Sigmoid colon (tissue), 7 donors: ENCODE data around the gene LINGO1. TPM values are rescaled to one million over a fixed set of nuclear protein-coding genes. Genes with fewer than 3 reads are reported as not detected.

Source experiments
- DNase-seq: peaks from one replicate; pipeline ENCODE4 v3.0.0-alpha.2; 2019
- H3K27ac ChIP-seq, 4 donors: fragments of 200-600 bp; sonication (generic); one replicate each; pipeline ENCODE4 v1.5.1; 2016 to 2019; ENCODE audit warnings: mild to moderate bottlenecking in 1 of 4
- H3K27me3 ChIP-seq, 3 donors: fragments of 200-600 bp; sonication (generic); one replicate each; pipeline ENCODE4 v1.5.1; 2019; ENCODE audit warnings: mild to moderate bottlenecking in 1 of 3
- H3K36me3 ChIP-seq, 4 donors: fragments of 200-600 bp; sonication (generic); one replicate each; pipeline ENCODE4 v1.5.1; 2016 to 2019
- H3K4me1 ChIP-seq, 4 donors: fragments of 200-600 bp; sonication (generic); one replicate each; pipeline ENCODE4 v1.5.1; 2017 to 2019
- H3K4me3 ChIP-seq, 4 donors: fragments of 200-600 bp; sonication (generic); one replicate each; pipeline ENCODE4 v1.5.1; 2017 to 2019; ENCODE audit warnings: mild to moderate bottlenecking in 2 of 4, moderate library complexity in 1 of 4
- H3K9me3 ChIP-seq, 4 donors: fragments of 200-600 bp in 3 of 4; sonication (generic) in 3 of 4; one replicate each; pipeline versions ENCODE4 v1.5.1 to v1.6.1; 2013 to 2019
- EP300 ChIP-seq, 4 donors: sonication (generic); formaldehyde crosslinking; IDR thresholded peaks; one replicate each; pipeline ENCODE4 v1.6.1; 2017; ENCODE audit warnings: antibody characterized with exemption in 4 of 4
- POLR2A ChIP-seq, 2 donors: fragments of 450-650 bp; IDR thresholded peaks; one replicate each; pipeline ENCODE4 v1.6.1; 2016; ENCODE audit warnings: antibody characterized with exemption in 2 of 2, mild to moderate bottlenecking in 2 of 2, moderate library complexity in 2 of 2
- POLR2AphosphoS5 ChIP-seq, 4 donors: sonication (generic); formaldehyde crosslinking; IDR thresholded peaks; one replicate each; pipeline ENCODE4 v1.6.1; 2017; ENCODE audit warnings: antibody characterized with exemption in 4 of 4
- WGBS, 2 donors: extraction: QIAGEN DNeasy Blood & Tissue Kit; methylation state at CpG; one replicate each; pipeline ENCODE4 v1.1.7; 2013; 5-methylcytosine and 5-hydroxymethylcytosine counted together
- intact Hi-C: fragments of 100-400 bp; cut with DNase I; formaldehyde crosslinking; loops from one replicate; pipeline ENCODE4 v1.15.1; 2023
- polyA plus RNA-seq, 3 donors: library from polyadenylated mRNA; stranded (reverse); fragments of 200-250 nt; gene quantifications; one replicate each; pipeline ENCODE4 v1.2.3, GENCODE V29; 2013
- total RNA-seq, 4 donors: library from RNA; depleted of rRNA; stranded (reverse); fragments of >200 nt; gene quantifications; one replicate each; pipeline ENCODE4 v1.1.0, GENCODE V29; 2016
- TF ChIP-seq, protein P1 (sequence below), 4 experiments: fragments of 450-650 bp in 3 of 4; fragments of 200-600 bp in 1 of 4; IDR thresholded peaks; one replicate each; pipeline ENCODE4 v1.5.1; 2016 to 2019; ENCODE audit warnings: antibody characterized with exemption in 4 of 4, mild to moderate bottlenecking in 3 of 4, moderate library complexity in 2 of 4
- donor health status: healthy with polysubstance abuse.
- donor health status: Bipolar disorder and iron deficiency.
- donor health status: healthy.

The LINGO1 gene
- total and polyA plus RNA-seq, 7 donors, result under 0.01 to 3.9 (median 0.68) TPM

DNA sequence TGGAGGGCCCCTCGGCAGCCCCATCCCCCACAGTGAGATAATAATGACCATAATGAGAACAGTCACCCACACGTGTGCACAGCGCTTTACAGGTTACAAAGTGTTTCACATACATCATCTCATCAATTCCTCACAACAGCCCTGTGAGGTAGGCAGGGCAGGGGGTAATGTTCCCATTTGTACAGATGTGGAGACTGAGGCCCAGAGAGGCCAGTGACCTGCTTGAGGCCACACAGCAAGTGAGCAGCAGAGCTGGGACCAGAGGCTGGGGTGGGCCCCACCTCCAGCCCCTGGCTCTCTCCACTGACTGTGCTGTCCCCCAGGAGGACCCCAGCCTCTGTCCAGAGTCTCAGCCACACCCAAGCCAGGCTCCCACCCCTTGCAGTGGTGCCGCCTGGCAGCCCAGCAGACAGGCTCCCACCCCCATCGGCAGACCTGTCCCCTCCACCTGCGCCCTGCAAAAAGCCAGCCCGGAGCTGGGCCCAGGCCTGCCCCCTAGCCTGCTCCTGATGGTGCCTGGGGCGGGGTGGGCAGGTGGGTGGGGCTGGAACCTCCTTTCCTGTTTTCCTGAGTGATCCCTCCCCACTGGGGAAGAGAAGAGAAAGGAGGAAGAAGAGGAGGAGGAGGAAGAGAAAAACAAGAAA is 19.6 kb downstream of the LINGO1 start:
- Histone ChIP-seq H3K36me3 (no peaks in the 10 kb centered on the region), H3K27ac (no peak overlapping the region), H3K9me3 (no peaks in the 10 kb centered on the region), H3K4me1 (no peaks in the 10 kb centered on the region), H3K4me3 (no peak overlapping the region), H3K27me3 (no peaks in the 10 kb centered on the region)
- DNase-seq, result no peak
- 69 to 80% methylated on average over 8 of the region's 8 CpGs for WGBS, 2 donors
- TF ChIP-seq EP300 (IDR thresholded peaks at IDR 0.05) (no peak), POLR2A (IDR thresholded peaks at IDR 0.05) (no peak), POLR2AphosphoS5 (IDR thresholded peaks at IDR 0.05) (no peak)
- TF ChIP-seq, protein P1, sequence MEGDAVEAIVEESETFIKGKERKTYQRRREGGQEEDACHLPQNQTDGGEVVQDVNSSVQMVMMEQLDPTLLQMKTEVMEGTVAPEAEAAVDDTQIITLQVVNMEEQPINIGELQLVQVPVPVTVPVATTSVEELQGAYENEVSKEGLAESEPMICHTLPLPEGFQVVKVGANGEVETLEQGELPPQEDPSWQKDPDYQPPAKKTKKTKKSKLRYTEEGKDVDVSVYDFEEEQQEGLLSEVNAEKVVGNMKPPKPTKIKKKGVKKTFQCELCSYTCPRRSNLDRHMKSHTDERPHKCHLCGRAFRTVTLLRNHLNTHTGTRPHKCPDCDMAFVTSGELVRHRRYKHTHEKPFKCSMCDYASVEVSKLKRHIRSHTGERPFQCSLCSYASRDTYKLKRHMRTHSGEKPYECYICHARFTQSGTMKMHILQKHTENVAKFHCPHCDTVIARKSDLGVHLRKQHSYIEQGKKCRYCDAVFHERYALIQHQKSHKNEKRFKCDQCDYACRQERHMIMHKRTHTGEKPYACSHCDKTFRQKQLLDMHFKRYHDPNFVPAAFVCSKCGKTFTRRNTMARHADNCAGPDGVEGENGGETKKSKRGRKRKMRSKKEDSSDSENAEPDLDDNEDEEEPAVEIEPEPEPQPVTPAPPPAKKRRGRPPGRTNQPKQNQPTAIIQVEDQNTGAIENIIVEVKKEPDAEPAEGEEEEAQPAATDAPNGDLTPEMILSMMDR (IDR thresholded peaks at IDR 0.05), result no peak
- intact Hi-C loops, result no loop called here

GRCh38 chr15:77611767-77612166 is 20.9 kb downstream of the LINGO1 start:
- Histone ChIP-seq H3K4me1 (peaks cover 0 to 7% (median 0%) of the 10 kb centered on the region in 4 donors), H3K36me3 (no peaks in the 10 kb centered on the region), H3K4me3 (no peak overlapping the region), H3K27me3 (peaks cover 0 to 5% (median 0%) of the 10 kb centered on the region in 3 donors), H3K9me3 (no peaks in the 10 kb centered on the region), H3K27ac (no peak overlapping the region)
- intact Hi-C loops, result no loop called here
- 25 to 64% methylated on average over 10 of the region's 10 CpGs for WGBS, 2 donors
- no peak for TF ChIP-seq POLR2AphosphoS5 (IDR thresholded peaks at IDR 0.05)
- TF ChIP-seq, protein P1 (IDR thresholded peaks at IDR 0.05), result no peak
- TF ChIP-seq POLR2A (IDR thresholded peaks at IDR 0.05), result no peak
- no peak for TF ChIP-seq EP300 (IDR thresholded peaks at IDR 0.05)
- no peak for DNase-seq

DNA sequence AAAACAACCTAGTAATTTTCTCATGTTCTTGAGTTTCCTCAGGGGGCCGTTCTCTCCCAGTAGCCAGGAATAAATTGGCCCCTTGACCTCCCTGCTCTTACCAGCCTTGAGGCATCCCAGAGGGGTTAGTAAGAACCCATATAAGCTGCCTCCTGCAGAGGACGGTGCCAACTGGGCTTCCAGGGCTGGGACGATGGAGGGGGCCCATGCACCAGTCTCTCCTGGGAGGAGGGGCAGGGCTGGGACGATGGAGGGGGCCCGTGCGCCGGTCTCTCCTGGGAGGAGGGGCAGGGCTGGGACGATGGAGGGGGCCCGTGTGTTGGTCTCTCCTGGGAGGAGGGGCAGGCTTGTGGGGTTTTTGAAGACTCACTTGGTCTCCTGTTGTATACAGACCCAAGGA is 22.0 kb downstream of the LINGO1 start:
- Histone ChIP-seq H3K27me3 (peaks cover 0 to 9% (median 0%) of the 10 kb centered on the region in 3 donors), H3K4me3 (no peak overlapping the region), H3K27ac (no peak overlapping the region), H3K4me1 (peaks cover 0 to 7% (median 0%) of the 10 kb centered on the region in 4 donors), H3K9me3 (no peaks in the 10 kb centered on the region), H3K36me3 (no peaks in the 10 kb centered on the region)
- TF ChIP-seq POLR2A (IDR thresholded peaks at IDR 0.05), result no peak
- TF ChIP-seq POLR2AphosphoS5 (IDR thresholded peaks at IDR 0.05), result no peak
- TF ChIP-seq EP300 (IDR thresholded peaks at IDR 0.05), result no peak
- TF ChIP-seq, protein P1 (IDR thresholded peaks at IDR 0.05), result no peak
- WGBS, 2 donors, result 79 to 89% methylated on average over 9 of the region's 9 CpGs
- intact Hi-C loops, result no loop called here
- no peak for DNase-seq

DNA sequence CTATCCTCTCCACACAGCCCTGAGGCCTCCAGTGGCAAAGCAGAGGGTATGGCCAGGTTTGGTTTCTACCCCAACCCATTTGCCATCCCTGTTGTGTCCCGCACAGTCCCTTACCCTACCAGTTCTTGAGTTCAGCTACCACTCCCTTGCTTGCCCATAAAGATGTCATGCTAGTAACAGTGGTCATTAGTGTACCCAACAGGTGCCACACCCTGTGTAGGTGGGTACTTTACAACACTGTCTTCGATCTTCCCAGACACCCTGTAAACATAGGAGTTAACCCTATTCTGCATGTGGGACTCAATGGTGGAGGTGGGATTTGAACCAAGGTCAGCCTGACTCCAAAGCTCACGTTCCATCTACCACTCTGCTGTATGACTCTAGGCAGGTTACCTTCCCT is 23.2 kb downstream of the LINGO1 start:
- Histone ChIP-seq H3K4me3 (no peak overlapping the region), H3K4me1 (peaks cover 0 to 10% (median 0%) of the 10 kb centered on the region in 4 donors), H3K27ac (no peak overlapping the region), H3K27me3 (peaks cover 0 to 9% (median 0%) of the 10 kb centered on the region in 3 donors), H3K9me3 (no peaks in the 10 kb centered on the region), H3K36me3 (no peaks in the 10 kb centered on the region)
- WGBS, 2 donors, result 39 to 73% methylated on average over 3 of the region's 3 CpGs
- intact Hi-C loops, result no loop called here
- no peak for DNase-seq
- TF ChIP-seq POLR2AphosphoS5 (IDR thresholded peaks at IDR 0.05) (no peak), EP300 (IDR thresholded peaks at IDR 0.05) (no peak), POLR2A (IDR thresholded peaks at IDR 0.05) (no peak)
- TF ChIP-seq, protein P1 (IDR thresholded peaks at IDR 0.05), result no peak

DNA sequence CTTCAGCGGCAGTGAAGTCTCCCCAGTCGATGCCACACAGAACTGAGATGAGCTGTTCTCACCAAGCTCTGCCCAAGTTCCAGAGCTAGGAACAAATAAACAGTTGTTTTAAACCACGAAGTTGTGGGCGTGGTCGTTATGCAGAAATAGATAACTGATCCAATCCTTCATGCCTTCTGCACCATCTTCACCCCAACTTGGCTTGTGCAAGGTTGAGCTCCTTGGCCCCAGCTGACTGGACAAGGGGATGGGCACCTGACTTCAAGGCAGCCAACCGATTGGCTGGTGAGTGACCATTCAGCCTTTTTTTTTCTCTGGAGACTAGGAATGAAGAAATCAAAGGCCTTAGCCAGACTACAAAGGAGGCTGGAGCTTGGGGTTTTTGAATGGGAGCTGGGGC is 23.9 kb downstream of the LINGO1 start:
- H3K9me3 ChIP-seq, result no peaks in the 10 kb centered on the region
- H3K36me3 ChIP-seq, result no peaks in the 10 kb centered on the region
- no peak overlapping the region for H3K4me3 ChIP-seq
- H3K27me3 ChIP-seq, result peaks cover 0 to 9% (median 0%) of the 10 kb centered on the region in 3 donors
- 67 to 82% methylated on average over 6 of the region's 6 CpGs for WGBS, 2 donors
- no peak for DNase-seq
- intact Hi-C loops, result no loop called here
- no peak for TF ChIP-seq EP300 (IDR thresholded peaks at IDR 0.05)
- no peak for TF ChIP-seq POLR2A (IDR thresholded peaks at IDR 0.05)
- TF ChIP-seq, protein P1 (IDR thresholded peaks at IDR 0.05), result no peak
- no peak for TF ChIP-seq POLR2AphosphoS5 (IDR thresholded peaks at IDR 0.05)
- H3K4me1 ChIP-seq, result peaks cover 0 to 11% (median 0%) of the 10 kb centered on the region in 4 donors
- H3K27ac ChIP-seq, result no peak overlapping the region
